NCI-H526 treated with DMSO at 0.1 percent for 48 hours (cell line): ENCODE measurements around the gene C17orf107.
"Not testable (repeated sequence)": the region's sequence is repeated elsewhere in the genome, so short reads cannot be mapped to it uniquely, and the experiment has no call there.

Experiments used
- DNase-seq: peaks from one replicate; lab custom pipeline; 2025; lab: John Stamatoyannopoulos, UW

The C17orf107 gene

GRCh38 chr17:4899341-4900230 is at the start of gene C17orf107:
Gene C17orf107 (plus strand): TSS chr17:4899536. CDS start chr17:4899763, 227 bp downstream.
- DNase-seq, result no peak

- no peak for DNase-seq
Observed at GRCh38 chr17:4850246-4850645, 49.1 kb upstream of the C17orf107 start.

GRCh38 chr17:4851084-4851483 is 48.3 kb upstream of the C17orf107 start:
- DNase-seq, result no peak

- DNase-seq, result no peak
Observed at GRCh38 chr17:4852567-4853207, 46.6 kb upstream of the C17orf107 start.

- no peak for DNase-seq
Observed at GRCh38 chr17:4853208-4853671, 46.1 kb upstream of the C17orf107 start.

GRCh38 chr17:4854111-4854681 is 45.1 kb upstream of the C17orf107 start:
- peak; percentile 10 for DNase-seq

GRCh38 chr17:4856271-4856936 is 42.9 kb upstream of the C17orf107 start:
- no peak for DNase-seq

- DNase-seq, result no peak
Observed at GRCh38 chr17:4856937-4857314, 42.4 kb upstream of the C17orf107 start.

- not testable (repeated sequence) for DNase-seq
Observed at GRCh38 chr17:4857347-4857746, 42.0 kb upstream of the C17orf107 start.

- no peak for DNase-seq
Observed at GRCh38 chr17:4858068-4858881, 41.1 kb upstream of the C17orf107 start.

GRCh38 chr17:4858882-4859260 is 40.5 kb upstream of the C17orf107 start:
- DNase-seq, result no peak

GRCh38 chr17:4859816-4860625 is 39.3 kb upstream of the C17orf107 start:
- no peak for DNase-seq

GRCh38 chr17:4860651-4861050 is 38.7 kb upstream of the C17orf107 start:
- DNase-seq, result no peak

- DNase-seq, result no peak
Observed at GRCh38 chr17:4861052-4861451, 38.3 kb upstream of the C17orf107 start.

GRCh38 chr17:4862720-4863119 is 36.6 kb upstream of the C17orf107 start:
- DNase-seq, result no peak

GRCh38 chr17:4863321-4863720 is 36.0 kb upstream of the C17orf107 start:
- DNase-seq, result no peak

- not testable (repeated sequence) for DNase-seq
Observed at GRCh38 chr17:4867535-4867934, 31.8 kb upstream of the C17orf107 start.

GRCh38 chr17:4869058-4869998 is 30.0 kb upstream of the C17orf107 start:
- not testable (repeated sequence) for DNase-seq

GRCh38 chr17:4870855-4871254 is 28.5 kb upstream of the C17orf107 start:
- DNase-seq, result no peak
